Measurements from ENCODE around the gene ERFE. TPM values are rescaled to one million over a fixed set of nuclear protein-coding genes. Genes with fewer than 3 reads are reported as not detected.

The ERFE gene
- total and polyA plus RNA-seq, 9 of the 15 experiments (the other 6 are each of a cell fraction or from before 2014, with no cell fraction given) = 0.55 to 8.2 (median 3.7) TPM

- in situ Hi-C loops (cut with MboI) = no loop called here
- no peaks in the 10 kb centered on the region for H3K27me3 ChIP-seq (ENCODE audit: control insufficient read depth in 2 of 2, insufficient read depth in 2 of 2, low read length in 2 of 2)
- H3K4me3 ChIP-seq = no peak overlapping the region
- no peak overlapping the region for H3K9ac ChIP-seq (ENCODE audit: insufficient read depth in 1 of 2, low read depth in 2 of 2, low read length in 2 of 2)
- H3K9me1 ChIP-seq (ENCODE audit: control insufficient read depth, insufficient read depth, low read length) = no peaks in the 10 kb centered on the region
- no peaks in the 10 kb centered on the region for H4K20me1 ChIP-seq (replicated peaks; ENCODE audit: control insufficient read depth, insufficient read depth, low read length)
- no peaks in the 10 kb centered on the region for H3K9me3 ChIP-seq (replicated peaks; ENCODE audit: control insufficient read depth, insufficient read depth, low read depth, low read length)
- DNase-seq (ENCODE audit: extremely low read depth in 1 of 4, low spot score in 3 of 4) (no peak), FAIRE-seq (no peak), ATAC-seq (no peak)
- H3K4me2 ChIP-seq (ENCODE audit: insufficient read depth, low read length) = no peak overlapping the region
- TF ChIP-seq NFIC (IDR thresholded peaks at IDR 0.05) = peak; percentile 44; the same call in 1 of the 2 replicates
- no peak for TF ChIP-seq ATF7 (IDR thresholded peaks at IDR 0.05)
- CTCF ChIA-PET (ENCODE audit: low intra/inter-chr PET ratio) = no interaction called here
- no peaks in the 10 kb centered on the region for H3K79me2 ChIP-seq (ENCODE audit: control insufficient read depth, insufficient read depth, low read length)
- intact Hi-C loops (cut with micrococcal nuclease) = no loop called here
- H2AFZ ChIP-seq (ENCODE audit: low read depth, low read length) = no peak overlapping the region
- H3K36me3 ChIP-seq (ENCODE audit: control insufficient read depth, insufficient read depth, low read length) = peaks cover 95% of the 10 kb centered on the region
- no peak overlapping the region for H3K27ac ChIP-seq (ENCODE audit: extremely low read depth, low read depth, low read length)
- POLR2A ChIA-PET = interaction anchor here (0.7 kb wide), 1 partner anchor 158 kb away, joined by 3 read pairs; no protein-coding TSS in a partner anchor
- H3K4me1 ChIP-seq (replicated peaks in 1 of 2; ENCODE audit: control insufficient read depth in 2 of 2, insufficient read depth in 2 of 2, low read length in 2 of 2) = no peaks in the 10 kb centered on the region
- WGBS (ENCODE audit: insufficient coverage, low coverage, missing lambda C conversion rate) = 92% methylated on average over 5 of the region's 6 CpGs
- BruUV-seq (replicated peaks) = no TSS peak
Observed at GRCh38 chr2:238182362-238182761, 23.6 kb downstream of the ERFE start.

GRCh38 chr2:238183821-238184220, 25.1 kb downstream of the ERFE start:
- H4K20me1 ChIP-seq (replicated peaks; ENCODE audit: control insufficient read depth, insufficient read depth, low read length) = no peaks in the 10 kb centered on the region
- no peak overlapping the region for H2AFZ ChIP-seq (ENCODE audit: low read depth, low read length)
- no peak overlapping the region for H3K27ac ChIP-seq (ENCODE audit: extremely low read depth, low read depth, low read length)
- no peaks in the 10 kb centered on the region for H3K4me1 ChIP-seq (replicated peaks in 1 of 2; ENCODE audit: control insufficient read depth in 2 of 2, insufficient read depth in 2 of 2, low read length in 2 of 2)
- no peak for DNase-seq (ENCODE audit: extremely low read depth in 1 of 4, low spot score in 3 of 4)
- H3K79me2 ChIP-seq (ENCODE audit: control insufficient read depth, insufficient read depth, low read length) = no peaks in the 10 kb centered on the region
- no peak for ATAC-seq
- H3K36me3 ChIP-seq (ENCODE audit: control insufficient read depth, insufficient read depth, low read length) = peaks cover 97% of the 10 kb centered on the region
- H3K27me3 ChIP-seq (ENCODE audit: control insufficient read depth in 2 of 2, insufficient read depth in 2 of 2, low read length in 2 of 2) = no peaks in the 10 kb centered on the region
- no peak for FAIRE-seq
- H3K4me2 ChIP-seq (ENCODE audit: insufficient read depth, low read length) = no peak overlapping the region
- WGBS (ENCODE audit: insufficient coverage, low coverage, missing lambda C conversion rate) = 96% methylated on average over 3 of the region's 4 CpGs
- intact Hi-C loops (cut with micrococcal nuclease) = no loop called here
- ChIA-PET POLR2A (interaction anchor here (1.0 kb wide), 1 partner anchor 9 kb away, joined by 5 read pairs; no protein-coding TSS in a partner anchor), CTCF (ENCODE audit: low intra/inter-chr PET ratio) (no interaction called here)
- no peak overlapping the region for H3K4me3 ChIP-seq
- no peaks in the 10 kb centered on the region for H3K9me1 ChIP-seq (ENCODE audit: control insufficient read depth, insufficient read depth, low read length)
- H3K9me3 ChIP-seq (replicated peaks; ENCODE audit: control insufficient read depth, insufficient read depth, low read depth, low read length) = no peaks in the 10 kb centered on the region
- TF ChIP-seq RFX7 (CRISPR knock-in tag; IDR thresholded peaks at IDR 0.05) = no peak
- TF ChIP-seq IRF2 (CRISPR knock-in tag; IDR thresholded peaks at IDR 0.05) = no peak
- no peak overlapping the region for H3K9ac ChIP-seq (ENCODE audit: insufficient read depth in 1 of 2, low read depth in 2 of 2, low read length in 2 of 2)
- in situ Hi-C loops (cut with MboI) = no loop called here
- BruUV-seq (replicated peaks) = no TSS peak

All from K562 (cell line).